IMR-90 (cell line): ENCODE measurements around the gene MMS19.

Experiments used
- BHLHE40 ChIP-seq: fragments of 150-350 bp; IDR thresholded peaks from 2 replicates; pipeline ENCODE4 v1.6.1; 2016; ENCODE audit warnings: mild to moderate bottlenecking, low read depth, low read length
- CEBPB ChIP-seq: IDR thresholded peaks from 2 replicates; pipeline ENCODE4 v1.6.1; 2012; ENCODE audit warnings: low read depth, low read length, improper control_type of control experiment
- CTCF ChIP-seq: conservative IDR thresholded peaks from 2 replicates; pipeline ENCODE4 v1.5.1; 2012; ENCODE audit warnings: mild to moderate bottlenecking, low read depth, low read length, improper control_type of control experiment
- ELK1 ChIP-seq: fragments of 150-350 bp; IDR thresholded peaks from 2 replicates; pipeline ENCODE4 v1.6.1; 2016; ENCODE audit warnings: low read depth, mild to moderate bottlenecking, low read length, moderate library complexity, borderline replicate concordance
- FOS ChIP-seq: fragments of 150-350 bp; IDR thresholded peaks from 2 replicates; pipeline ENCODE4 v1.6.1; 2016; ENCODE audit warnings: low read depth, low read length
- MAFK ChIP-seq: IDR thresholded peaks from 2 replicates; pipeline ENCODE4 v1.6.1; 2012; ENCODE audit warnings: low read depth, low read length, improper control_type of control experiment
- NFE2L2 ChIP-seq: fragments of 150-350 bp; IDR thresholded peaks from 2 replicates; pipeline ENCODE4 v1.6.1; 2016; ENCODE audit warnings: low read depth, mild to moderate bottlenecking, low read length
- POLR2A ChIP-seq: IDR thresholded peaks from 2 replicates; pipeline ENCODE4 v1.6.1; 2012; ENCODE audit warnings: mild to moderate bottlenecking, low read depth, low read length
- RAD21 ChIP-seq: IDR thresholded peaks from 2 replicates; pipeline ENCODE4 v1.6.1; 2012; ENCODE audit warnings: low read length, improper control_type of control experiment
- RFX5 ChIP-seq: IDR thresholded peaks from 2 replicates; pipeline ENCODE4 v1.8.0; 2012; ENCODE audit warnings: low read depth, mild to moderate bottlenecking, low read length, moderate library complexity
- SMC3 ChIP-seq: fragments of 150-350 bp; IDR thresholded peaks from 2 replicates; pipeline ENCODE4 v1.6.1; 2016; ENCODE audit warnings: low read depth, mild to moderate bottlenecking, antibody characterized with exemption, low read length, moderate library complexity
- USF2 ChIP-seq: fragments of 150-350 bp; IDR thresholded peaks from 2 replicates; pipeline ENCODE4 v1.6.1; 2017; ENCODE audit warnings: mild to moderate bottlenecking, antibody characterized with exemption, low read length, low read depth

DNA sequence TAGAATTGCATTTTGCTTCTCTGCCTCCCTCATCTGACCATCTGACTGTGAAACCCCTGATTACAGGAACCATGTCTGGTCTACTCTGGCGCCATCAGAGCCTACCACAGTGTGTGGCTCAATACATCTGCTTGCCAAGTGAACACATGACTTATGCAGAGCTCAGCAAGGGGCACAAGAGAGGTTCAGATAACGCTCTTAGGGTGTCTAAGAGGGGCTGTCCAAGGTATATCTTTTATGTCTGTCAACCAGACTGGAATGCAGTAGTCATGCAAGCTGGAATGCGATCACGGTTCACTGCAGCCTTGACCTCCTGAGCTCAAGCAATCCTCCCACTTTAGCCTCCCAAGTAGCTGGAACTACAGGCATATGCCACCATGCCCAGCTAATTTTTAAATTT, 86.8 kb downstream of the MMS19 start:
- TF ChIP-seq CTCF (no peak), RFX5 (no peak), POLR2A (no peak), RAD21 (no peak), USF2 (no peak), FOS (no peak), SMC3 (no peak), ELK1 (no peak), MAFK (no peak), BHLHE40 (no peak), NFE2L2 (no peak), CEBPB (no peak)
